Measurements from ENCODE around the gene SPATA6.
"Not testable (repeated sequence)": the region's sequence is repeated elsewhere in the genome, so short reads cannot be mapped to it uniquely, and the experiment has no call there.

The SPATA6 gene

DNA sequence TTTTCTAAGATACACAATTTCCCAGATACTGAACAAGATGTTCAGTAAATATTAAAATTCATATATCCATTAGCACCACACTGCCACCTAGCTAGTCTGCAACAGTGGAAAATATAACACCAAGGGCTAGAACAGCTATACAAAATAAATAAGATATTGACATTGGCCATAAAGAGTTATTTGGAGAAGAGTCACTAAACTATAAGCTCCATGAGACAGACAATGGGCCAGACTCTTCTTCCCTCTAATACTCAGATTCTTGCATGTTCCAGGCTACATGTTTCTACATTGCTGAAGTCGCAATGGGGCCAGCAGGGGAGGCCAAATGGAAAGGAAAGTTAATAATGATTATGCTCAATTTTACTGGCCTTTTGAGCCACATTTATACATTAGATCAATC lies 21.5 kb downstream of the SPATA6 start:
- no peak overlapping the region for H3K9ac ChIP-seq (ENCODE audit: low read length)
- peaks cover 7% of the 10 kb centered on the region; the same call in 1 of the 2 replicates for H3K36me3 ChIP-seq (ENCODE audit: control insufficient read depth, insufficient read depth, low read length)
- H3K9me3 ChIP-seq (ENCODE audit: control insufficient read depth, insufficient read depth, low read depth, low read length): 0 out of 2 replicates have a peak, but pooled peaks cover 2% of the 10 kb centered on the region
- H3K4me1 ChIP-seq (ENCODE audit: control insufficient read depth, insufficient read depth, low read length): no peaks in the 10 kb centered on the region
- no peak overlapping the region for H3K4me3 ChIP-seq (ENCODE audit: low read depth, low read length)
- no peaks in the 10 kb centered on the region for H3K27me3 ChIP-seq (ENCODE audit: control insufficient read depth, insufficient read depth, low read length)
- H3K27ac ChIP-seq (ENCODE audit: low read depth, low read length): no peak overlapping the region

DNA sequence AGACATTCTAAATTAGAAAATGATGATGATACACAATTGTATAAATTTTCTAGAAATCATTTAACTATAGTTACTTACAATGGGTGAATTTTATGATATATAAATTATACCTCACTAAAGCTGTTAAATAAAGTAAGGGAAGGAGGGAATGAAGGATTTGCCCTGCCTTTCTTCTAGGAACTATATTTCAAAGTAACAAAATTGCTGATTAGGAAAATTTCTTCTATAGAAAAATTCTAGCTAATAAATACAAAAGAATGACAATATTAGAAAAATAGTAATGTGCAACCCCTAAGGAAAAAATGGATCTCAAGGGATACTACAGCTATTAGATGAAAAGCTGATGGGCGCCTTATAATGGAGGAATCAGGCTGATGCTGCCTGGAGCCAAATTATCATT lies 23.1 kb downstream of the SPATA6 start:
- H3K27ac ChIP-seq (ENCODE audit: low read depth, low read length): no peak overlapping the region
- H3K4me3 ChIP-seq (ENCODE audit: low read depth, low read length): no peak overlapping the region

DNA sequence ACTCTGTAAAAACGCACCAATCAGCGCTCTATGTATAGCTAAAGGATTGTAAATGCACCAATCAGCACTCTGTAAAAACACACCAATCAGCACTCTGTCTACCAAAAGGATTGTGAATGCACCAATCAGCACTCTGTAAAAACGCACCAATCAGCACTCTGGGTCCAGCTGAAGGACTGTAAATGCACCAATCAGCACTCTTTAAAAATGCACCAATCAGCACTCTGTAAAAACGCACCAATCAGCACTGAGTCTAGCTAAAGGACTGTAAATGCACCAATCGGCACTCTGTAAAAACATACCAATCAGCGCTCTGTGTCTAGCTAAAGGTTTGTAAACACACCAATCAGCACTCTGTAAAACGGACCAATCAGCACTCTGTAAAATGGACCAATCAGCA lies 27.8 kb downstream of the SPATA6 start:
- H3K9me3 ChIP-seq (ENCODE audit: control insufficient read depth, insufficient read depth, low read depth, low read length): peaks cover 22% of the 10 kb centered on the region
- H3K36me3 ChIP-seq (ENCODE audit: control insufficient read depth, insufficient read depth, low read length): peaks cover 18% of the 10 kb centered on the region
- not testable (repeated sequence) for H3K4me3 ChIP-seq (ENCODE audit: low read depth, low read length); H3K27ac ChIP-seq (ENCODE audit: low read depth, low read length); H3K9ac ChIP-seq (ENCODE audit: low read length); H3K4me1 ChIP-seq (ENCODE audit: control insufficient read depth, insufficient read depth, low read length); H3K27me3 ChIP-seq (ENCODE audit: control insufficient read depth, insufficient read depth, low read length)

More for the DNA sequence above, 23.1 kb downstream of the SPATA6 start:
- Histone ChIP-seq H3K36me3 (ENCODE audit: control insufficient read depth, insufficient read depth, low read length) (peaks cover 15% of the 10 kb centered on the region), H3K27me3 (ENCODE audit: control insufficient read depth, insufficient read depth, low read length) (no peaks in the 10 kb centered on the region), H3K9me3 (ENCODE audit: control insufficient read depth, insufficient read depth, low read depth, low read length) (peaks cover 11% of the 10 kb centered on the region), H3K9ac (ENCODE audit: low read length) (no peak overlapping the region), H3K4me1 (ENCODE audit: control insufficient read depth, insufficient read depth, low read length) (no peaks in the 10 kb centered on the region)

DNA sequence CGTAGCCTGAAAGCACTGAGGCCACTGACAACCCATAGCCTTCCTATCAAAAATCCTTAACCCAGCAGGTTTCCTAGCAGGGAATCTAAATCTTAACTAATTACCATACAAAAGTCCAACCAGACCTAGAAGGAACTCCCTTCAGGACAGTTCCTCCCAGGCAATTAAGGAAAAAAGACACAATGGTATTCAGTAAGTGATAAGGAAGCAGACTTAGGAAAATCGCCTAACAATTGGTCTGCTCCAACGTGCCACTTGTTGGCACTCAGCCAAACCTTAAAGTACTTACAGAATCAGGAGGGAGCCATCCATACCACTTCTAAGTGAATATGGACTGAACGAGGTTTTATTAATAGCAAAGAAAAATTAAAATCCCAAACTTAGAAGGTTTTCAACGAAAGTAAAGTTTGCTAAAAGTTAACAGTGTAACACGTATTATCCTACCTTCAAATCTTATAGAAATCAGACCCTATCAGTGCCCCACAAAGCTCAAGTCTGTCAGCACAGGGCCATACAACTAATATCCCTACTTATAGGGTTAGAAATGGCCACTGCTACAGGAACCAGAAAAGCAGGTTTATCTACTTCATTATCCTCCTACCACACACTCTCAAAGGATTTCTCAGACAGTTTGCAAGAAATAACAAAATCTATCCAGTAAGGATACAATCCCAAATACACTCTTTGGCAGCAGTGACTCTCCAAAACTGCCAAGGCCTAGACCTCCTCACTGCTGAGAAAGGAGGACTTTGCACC lies 29.0 kb downstream of the SPATA6 start:
- H3K27ac ChIP-seq (ENCODE audit: low read depth, low read length): no peak overlapping the region
- peaks cover 22% of the 10 kb centered on the region for H3K9me3 ChIP-seq (ENCODE audit: control insufficient read depth, insufficient read depth, low read depth, low read length)
- no peaks in the 10 kb centered on the region for H3K27me3 ChIP-seq (ENCODE audit: control insufficient read depth, insufficient read depth, low read length)

DNA sequence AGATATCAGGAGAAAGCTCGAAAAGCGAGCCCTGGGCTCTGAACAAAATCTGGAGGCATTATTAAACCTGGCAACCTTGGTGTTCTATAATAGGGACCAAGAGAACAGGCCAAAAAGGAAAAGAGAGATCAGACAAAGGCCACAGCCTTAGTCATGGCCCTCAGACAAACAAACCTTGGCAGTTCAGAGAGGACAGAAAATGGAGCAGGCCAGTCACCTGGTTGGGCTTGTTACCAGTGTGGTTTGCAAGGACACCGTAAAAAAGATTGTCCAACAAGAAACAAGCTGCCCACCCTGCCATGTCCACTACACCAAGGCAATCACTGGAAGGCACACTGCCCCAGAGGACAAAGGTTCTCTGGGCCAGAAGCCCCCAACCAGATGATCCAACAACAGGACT lies 31.2 kb downstream of the SPATA6 start:
- not testable (repeated sequence) for H3K27me3 ChIP-seq (ENCODE audit: control insufficient read depth, insufficient read depth, low read length)

More for the DNA sequence above, 29.0 kb downstream of the SPATA6 start:
- Histone ChIP-seq H3K36me3 (ENCODE audit: control insufficient read depth, insufficient read depth, low read length) (peaks cover 18% of the 10 kb centered on the region), H3K9ac (ENCODE audit: low read length) (no peak overlapping the region), H3K4me3 (ENCODE audit: low read depth, low read length) (no peak overlapping the region), H3K4me1 (ENCODE audit: control insufficient read depth, insufficient read depth, low read length) (no peaks in the 10 kb centered on the region)

DNA sequence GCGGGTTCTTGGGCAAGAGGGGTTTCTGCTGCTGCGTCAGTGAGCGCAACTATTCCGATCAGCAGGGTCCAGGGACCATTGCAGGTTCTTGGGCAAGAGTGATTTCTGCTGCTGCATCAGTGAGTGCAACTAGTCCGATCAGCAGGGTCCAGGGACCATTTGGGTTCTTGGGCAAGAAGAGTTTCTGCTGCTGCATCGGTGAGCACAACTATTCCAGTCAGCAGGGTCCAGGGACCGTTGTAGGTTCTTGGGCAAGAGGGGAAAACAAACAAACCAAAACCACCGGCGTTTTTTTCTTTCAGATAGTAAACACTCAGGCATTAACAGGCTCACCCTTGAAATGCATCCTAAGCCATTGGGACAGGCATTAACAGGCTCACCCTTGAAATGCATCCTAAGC lies 32.6 kb downstream of the SPATA6 start:
- no peak overlapping the region for H3K4me3 ChIP-seq (ENCODE audit: low read depth, low read length)

More for the DNA sequence above, 31.2 kb downstream of the SPATA6 start:
- not testable (repeated sequence) for H3K27ac ChIP-seq (ENCODE audit: low read depth, low read length); H3K9ac ChIP-seq (ENCODE audit: low read length); H3K4me1 ChIP-seq (ENCODE audit: control insufficient read depth, insufficient read depth, low read length); H3K4me3 ChIP-seq (ENCODE audit: low read depth, low read length)
- Histone ChIP-seq H3K9me3 (ENCODE audit: control insufficient read depth, insufficient read depth, low read depth, low read length) (peaks cover 22% of the 10 kb centered on the region), H3K36me3 (ENCODE audit: control insufficient read depth, insufficient read depth, low read length) (peaks cover 13% of the 10 kb centered on the region)

DNA sequence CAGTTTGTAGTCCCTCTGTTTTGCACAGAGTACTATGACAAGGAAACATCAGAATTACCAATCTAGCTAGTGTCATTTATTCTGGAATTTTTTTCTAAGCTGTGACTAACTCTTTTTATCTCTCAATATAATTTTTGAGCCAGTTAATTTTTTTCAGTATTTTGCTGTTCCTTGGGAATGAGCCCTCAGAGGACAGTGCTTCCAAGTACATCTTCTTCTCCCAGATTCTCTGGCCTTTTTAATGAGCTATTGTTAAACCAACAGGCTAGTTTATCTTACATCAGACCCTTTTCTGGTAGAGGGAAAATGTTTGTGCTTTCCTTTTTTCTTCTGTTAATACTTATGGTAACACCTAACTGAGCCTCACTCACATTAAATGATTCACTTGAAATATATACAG lies 34.6 kb downstream of the SPATA6 start:
- not testable (repeated sequence) for H3K4me1 ChIP-seq (ENCODE audit: control insufficient read depth, insufficient read depth, low read length); H3K9ac ChIP-seq (ENCODE audit: low read length); H3K9me3 ChIP-seq (ENCODE audit: control insufficient read depth, insufficient read depth, low read depth, low read length); H3K27me3 ChIP-seq (ENCODE audit: control insufficient read depth, insufficient read depth, low read length); H3K36me3 ChIP-seq (ENCODE audit: control insufficient read depth, insufficient read depth, low read length); H3K4me3 ChIP-seq (ENCODE audit: low read depth, low read length); H3K27ac ChIP-seq (ENCODE audit: low read depth, low read length)

More for the DNA sequence above, 32.6 kb downstream of the SPATA6 start:
- no peaks in the 10 kb centered on the region for H3K4me1 ChIP-seq (ENCODE audit: control insufficient read depth, insufficient read depth, low read length)
- H3K9me3 ChIP-seq (ENCODE audit: control insufficient read depth, insufficient read depth, low read depth, low read length): peaks cover 19% of the 10 kb centered on the region
- peaks cover 10% of the 10 kb centered on the region; the same call in 1 of the 2 replicates for H3K36me3 ChIP-seq (ENCODE audit: control insufficient read depth, insufficient read depth, low read length)
- no peaks in the 10 kb centered on the region for H3K27me3 ChIP-seq (ENCODE audit: control insufficient read depth, insufficient read depth, low read length)
- H3K27ac ChIP-seq (ENCODE audit: low read depth, low read length): no peak overlapping the region
- no peak overlapping the region for H3K9ac ChIP-seq (ENCODE audit: low read length)

DNA sequence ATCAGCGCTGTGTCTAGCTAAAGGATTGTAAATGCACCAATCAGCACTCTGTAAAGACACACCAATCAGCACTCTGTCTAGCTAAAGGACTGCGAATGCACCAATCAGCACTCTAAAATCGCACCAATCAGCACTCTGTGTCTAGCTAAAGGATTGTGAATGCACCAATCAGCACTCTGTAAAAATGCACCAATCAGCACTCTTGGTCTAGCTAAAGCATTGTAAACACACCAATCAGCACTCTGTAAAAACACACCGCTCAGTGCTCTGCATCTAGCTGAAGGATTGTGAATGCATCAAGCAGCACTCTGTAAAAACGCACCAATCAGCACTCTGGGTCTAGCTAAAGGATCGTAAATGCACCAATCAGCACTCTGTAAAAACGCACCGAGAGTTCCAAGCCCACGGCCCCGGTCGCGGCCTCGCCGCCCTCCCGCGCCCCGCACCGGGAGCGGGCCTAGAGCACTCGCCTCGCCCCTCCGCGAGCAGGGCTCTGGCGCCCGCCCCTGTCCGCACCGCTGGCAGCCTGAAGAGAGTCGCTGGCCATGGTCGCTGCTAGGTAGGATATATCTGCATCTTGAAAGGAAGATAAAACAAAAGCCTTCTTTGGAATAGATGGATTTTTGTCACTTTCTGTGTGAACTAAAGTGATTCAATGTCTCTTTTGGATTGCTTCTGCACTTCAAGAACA lies 36.5 kb downstream of the SPATA6 start:
- not testable (repeated sequence) for H3K27me3 ChIP-seq (ENCODE audit: control insufficient read depth, insufficient read depth, low read length); H3K36me3 ChIP-seq (ENCODE audit: control insufficient read depth, insufficient read depth, low read length); H3K4me1 ChIP-seq (ENCODE audit: control insufficient read depth, insufficient read depth, low read length); H3K9ac ChIP-seq (ENCODE audit: low read length); H3K4me3 ChIP-seq (ENCODE audit: low read depth, low read length); H3K9me3 ChIP-seq (ENCODE audit: control insufficient read depth, insufficient read depth, low read depth, low read length); H3K27ac ChIP-seq (ENCODE audit: low read depth, low read length)

DNA sequence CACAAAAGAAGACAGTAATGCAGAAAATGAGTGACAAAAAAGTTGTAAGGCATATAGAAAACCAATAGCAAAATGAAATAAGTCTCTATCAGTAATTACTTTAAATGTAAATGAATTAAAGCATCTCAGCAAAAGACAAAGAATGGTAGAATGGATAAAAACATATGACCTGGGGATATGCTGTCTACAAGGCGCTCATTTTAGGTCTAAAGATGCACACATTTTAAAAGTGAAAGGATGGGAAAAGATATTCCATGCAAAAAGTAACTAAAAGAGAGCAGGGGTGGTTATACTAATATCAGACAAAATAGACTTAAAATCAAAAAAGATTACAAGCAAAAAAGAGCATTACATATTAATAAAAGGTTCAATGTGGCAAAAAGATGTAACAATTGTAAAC lies 41.2 kb downstream of the SPATA6 start:
- Histone ChIP-seq H3K9ac (ENCODE audit: low read length) (no peak overlapping the region), H3K36me3 (ENCODE audit: control insufficient read depth, insufficient read depth, low read length) (0 out of 2 replicates have a peak, but pooled peaks cover 3% of the 10 kb centered on the region), H3K4me1 (ENCODE audit: control insufficient read depth, insufficient read depth, low read length) (no peaks in the 10 kb centered on the region), H3K27me3 (ENCODE audit: control insufficient read depth, insufficient read depth, low read length) (no peaks in the 10 kb centered on the region), H3K27ac (ENCODE audit: low read depth, low read length) (no peak overlapping the region), H3K9me3 (ENCODE audit: control insufficient read depth, insufficient read depth, low read depth, low read length) (peaks cover 4% of the 10 kb centered on the region; the same call in 1 of the 2 replicates), H3K4me3 (ENCODE audit: low read depth, low read length) (no peak overlapping the region)

DNA sequence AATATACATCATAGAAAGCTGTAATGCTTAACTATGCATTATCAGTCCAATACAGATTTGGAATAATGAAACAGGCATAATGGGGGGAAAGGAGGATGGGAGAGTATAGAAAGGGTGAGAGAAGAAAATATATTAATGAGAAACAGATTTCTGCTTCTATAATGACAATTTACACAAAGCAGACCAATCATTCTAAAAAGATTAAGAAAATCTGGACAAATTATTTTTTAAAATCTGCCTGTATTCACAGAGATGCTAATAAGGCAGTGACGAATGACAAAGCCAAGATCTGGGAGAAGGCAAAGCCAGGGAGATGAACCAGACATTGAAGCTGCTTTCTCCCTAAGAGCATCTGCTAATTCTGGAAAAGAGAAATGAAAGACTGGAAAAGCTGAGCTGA lies 50.0 kb downstream of the SPATA6 start:
- Histone ChIP-seq H3K4me3 (ENCODE audit: low read depth, low read length) (no peak overlapping the region), H3K4me1 (ENCODE audit: control insufficient read depth, insufficient read depth, low read length) (no peaks in the 10 kb centered on the region), H3K9me3 (ENCODE audit: control insufficient read depth, insufficient read depth, low read depth, low read length) (no peaks in the 10 kb centered on the region), H3K27ac (ENCODE audit: low read depth, low read length) (no peak overlapping the region), H3K27me3 (ENCODE audit: control insufficient read depth, insufficient read depth, low read length) (no peaks in the 10 kb centered on the region), H3K9ac (ENCODE audit: low read length) (no peak overlapping the region), H3K36me3 (ENCODE audit: control insufficient read depth, insufficient read depth, low read length) (no peaks in the 10 kb centered on the region)

DNA sequence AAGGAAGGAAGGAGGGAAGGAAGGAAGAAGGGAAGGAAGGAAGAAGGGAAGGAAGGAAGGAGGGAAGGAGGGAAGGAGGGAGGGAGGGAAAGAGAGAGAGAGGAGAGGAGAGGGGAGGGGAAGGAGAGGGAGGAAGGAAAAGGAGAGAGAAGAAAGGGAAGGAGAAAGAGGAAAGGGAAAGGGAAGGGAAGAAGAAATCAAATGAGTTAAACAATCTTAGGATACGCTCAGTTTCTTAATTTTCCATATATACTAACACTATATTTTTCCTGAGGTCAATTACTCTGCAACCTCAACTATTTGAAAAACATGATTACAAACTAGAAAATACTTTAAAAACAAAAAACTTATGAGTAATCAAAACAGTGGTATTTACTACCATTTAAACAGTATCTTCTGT lies 53.3 kb downstream of the SPATA6 start:
- Histone ChIP-seq H3K36me3 (ENCODE audit: control insufficient read depth, insufficient read depth, low read length) (no peaks in the 10 kb centered on the region), H3K9ac (ENCODE audit: low read length) (no peak overlapping the region), H3K4me1 (ENCODE audit: control insufficient read depth, insufficient read depth, low read length) (no peaks in the 10 kb centered on the region), H3K4me3 (ENCODE audit: low read depth, low read length) (no peak overlapping the region), H3K9me3 (ENCODE audit: control insufficient read depth, insufficient read depth, low read depth, low read length) (no peaks in the 10 kb centered on the region), H3K27me3 (ENCODE audit: control insufficient read depth, insufficient read depth, low read length) (no peaks in the 10 kb centered on the region), H3K27ac (ENCODE audit: low read depth, low read length) (no peak overlapping the region)
